H1 (cell line): ENCODE measurements around the gene MYO1D. TPM values are rescaled to one million over a fixed set of nuclear protein-coding genes. Genes with fewer than 3 reads are reported as not detected.

Source experiments
- CTCF ChIA-PET: fragments of 300-600 bp; sonication (Branson Sonifier 250); formaldehyde crosslinking; loops from one replicate; lab custom pipeline; 2021; ENCODE audit not compliant: partially characterized antibody; lab: Charles Lee
- POLR2A ChIA-PET: fragments of 300-600 bp; sonication (Branson Sonifier 250); formaldehyde crosslinking; loops from one replicate; lab custom pipeline; 2021; ENCODE audit warnings: inconsistent platforms; ENCODE audit not compliant: partially characterized antibody; lab: Charles Lee
- DNase-seq, 2 experiments: peaks; one replicate each; pipeline versions ENCODE4 v3.0.0 to v3.0.0-alpha.2; 2010 to 2022; ENCODE audit warnings: low spot score in 2 of 2, low read depth in 1 of 2, mixed read lengths in 1 of 2
- FAIRE-seq: peaks from 2 replicates; lab custom pipeline; 2011; peaks lifted over from hg19 to GRCh38; lab: Jason Lieb, UNC
- H2AFZ ChIP-seq: 2 replicates; pipeline ENCODE4 v1.8.1; 2012; ENCODE audit warnings: low read length, inconsistent platforms
- H2AK5ac ChIP-seq: 2 replicates; pipeline ENCODE4 v1.6.1; 2013; ENCODE audit warnings: low read depth, low read length
- H2BK120ac ChIP-seq: replicated peaks from 2 replicates; pipeline ENCODE3; 2013; ENCODE audit warnings: low read depth, low read length, inconsistent platforms
- H2BK12ac ChIP-seq: 2 replicates; pipeline ENCODE4 v1.6.1; 2013; ENCODE audit warnings: low read depth, low read length
- H2BK15ac ChIP-seq: 2 replicates; pipeline ENCODE4 v1.6.1; 2013; ENCODE audit warnings: low read length
- H2BK20ac ChIP-seq: 2 replicates; pipeline ENCODE4 v1.6.1; 2013; ENCODE audit warnings: low read length
- H2BK5ac ChIP-seq: 2 replicates; pipeline ENCODE4 v1.6.1; 2013; ENCODE audit warnings: low read depth, low read length
- H3K14ac ChIP-seq: 2 replicates; pipeline ENCODE4 v1.6.1; 2013; ENCODE audit warnings: inconsistent platforms; ENCODE audit not compliant: insufficient read length
- H3K18ac ChIP-seq: 2 replicates; pipeline ENCODE4 v1.6.1; 2013; ENCODE audit warnings: low read length; ENCODE audit errors: extremely low read depth
- H3K23ac ChIP-seq: 2 replicates; pipeline ENCODE4 v1.6.1; 2013; ENCODE audit warnings: inconsistent platforms; ENCODE audit not compliant: insufficient read length
- H3K23me2 ChIP-seq: 2 replicates; pipeline ENCODE4 v1.6.1; 2013; ENCODE audit warnings: low read depth, low read length
- H3K27ac ChIP-seq: 2 replicates; pipeline ENCODE4 v1.6.1; 2011; ENCODE audit warnings: low read depth, low read length, inconsistent platforms
- H3K27me3 ChIP-seq, 4 experiments: replicated peaks in 1 of 4; 1 replicate in 1 of 4; 2 replicates in 3 of 4; pipeline versions ENCODE4 v1.6.1 to v1.8.1; 2011 to 2013; ENCODE audit warnings: low read length in 3 of 4, mild to moderate bottlenecking in 3 of 4, inconsistent platforms in 2 of 4, mixed read lengths in 2 of 4, moderate library complexity in 1 of 4; ENCODE audit not compliant: control insufficient read depth in 3 of 4, insufficient read depth in 3 of 4; ENCODE audit errors: extremely low read depth in 1 of 4
- H3K36me3 ChIP-seq, 4 experiments: 2 replicates each; pipeline versions ENCODE4 v1.6.1 to v1.8.1; 2011 to 2013; ENCODE audit warnings: mild to moderate bottlenecking in 4 of 4, low read length in 3 of 4, moderate library complexity in 2 of 4, control low read depth in 1 of 4, inconsistent platforms in 1 of 4; ENCODE audit not compliant: insufficient read depth in 4 of 4, control insufficient read depth in 2 of 4
- H3K4ac ChIP-seq: replicated peaks from 2 replicates; pipeline ENCODE3; 2013; ENCODE audit warnings: low read length, low read depth, mixed read lengths, inconsistent platforms; ENCODE audit not compliant: insufficient read length
- H3K4me1 ChIP-seq, 4 experiments: replicated peaks in 1 of 4; 1 replicate in 1 of 4; 2 replicates in 3 of 4; pipeline versions ENCODE4 v1.6.1 to v1.8.1; 2011 to 2013; ENCODE audit warnings: low read length in 3 of 4, inconsistent platforms in 2 of 4, mixed read lengths in 1 of 4; ENCODE audit not compliant: insufficient read depth in 4 of 4, control insufficient read depth in 3 of 4
- H3K4me2 ChIP-seq, 2 experiments: 2 replicates each; pipeline versions ENCODE4 v1.6.1 to v1.8.1; 2011 to 2013; ENCODE audit warnings: low read depth in 2 of 2, low read length in 2 of 2, control low read depth in 1 of 2, inconsistent platforms in 1 of 2, mild to moderate bottlenecking in 1 of 2; ENCODE audit not compliant: insufficient read depth in 1 of 2
- H3K4me3 ChIP-seq, 4 experiments: fragments of 200-600, 300-600 bp in 1 of 4; sonication (generic), shearing (Covaris generic), sonication (Bioruptor Twin) in 1 of 4; 2 replicates each; pipeline versions ENCODE4 v1.5.1 to v1.8.1; 2011 to 2016; ENCODE audit warnings: low read length in 4 of 4, low read depth in 3 of 4, control low read depth in 2 of 4, inconsistent platforms in 2 of 4, mild to moderate bottlenecking in 2 of 4, mixed read lengths in 1 of 4, moderate library complexity in 1 of 4; ENCODE audit not compliant: insufficient read depth in 2 of 4; ENCODE audit errors: extremely low read depth in 1 of 4
- H3K56ac ChIP-seq: replicated peaks from 2 replicates; pipeline ENCODE3; 2013; ENCODE audit warnings: low read depth, mild to moderate bottlenecking, mixed read lengths, low read length, inconsistent platforms; ENCODE audit not compliant: insufficient read length
- H3K79me1 ChIP-seq: 2 replicates; pipeline ENCODE4 v1.6.1; 2013; ENCODE audit warnings: low read depth, low read length, control low read depth
- H3K79me2 ChIP-seq, 2 experiments: 2 replicates each; pipeline versions ENCODE4 v1.6.1 to v1.8.1; 2012 to 2013; ENCODE audit warnings: low read length in 2 of 2, mild to moderate bottlenecking in 2 of 2, inconsistent platforms in 1 of 2; ENCODE audit not compliant: insufficient read depth in 2 of 2, control insufficient read depth in 1 of 2
- H3K9ac ChIP-seq, 4 experiments: replicated peaks in 1 of 4; 1 replicate in 1 of 4; 2 replicates in 3 of 4; pipeline versions ENCODE4 v1.6.1 to v1.8.1; 2011 to 2013; ENCODE audit warnings: low read depth in 3 of 4, low read length in 3 of 4, control low read depth in 2 of 4, mild to moderate bottlenecking in 2 of 4, moderate library complexity in 2 of 4, inconsistent platforms in 1 of 4; ENCODE audit errors: extremely low read depth in 1 of 4
- H3K9me3 ChIP-seq, 2 experiments: 2 replicates each; pipeline versions ENCODE4 v1.6.1 to v1.8.1; 2012 to 2013; ENCODE audit warnings: mild to moderate bottlenecking in 2 of 2, moderate library complexity in 2 of 2, control low read depth in 1 of 2, inconsistent platforms in 1 of 2, low read depth in 1 of 2, low read length in 1 of 2, mixed read lengths in 1 of 2; ENCODE audit not compliant: insufficient read depth in 2 of 2
- H4K20me1 ChIP-seq, 2 experiments: replicated peaks in 1 of 2; 2 replicates each; pipeline versions ENCODE3 to v1.8.1; 2011 to 2013; ENCODE audit warnings: inconsistent platforms in 2 of 2, low read length in 2 of 2, mild to moderate bottlenecking in 1 of 2; ENCODE audit not compliant: insufficient read depth in 2 of 2, control insufficient read depth in 1 of 2
- H4K5ac ChIP-seq: 2 replicates; pipeline ENCODE4 v1.6.1; 2013; ENCODE audit warnings: low read length, low read depth, mixed read lengths, inconsistent platforms; ENCODE audit not compliant: insufficient read length
- H4K8ac ChIP-seq: 2 replicates; pipeline ENCODE4 v1.8.0; 2013; ENCODE audit warnings: mild to moderate bottlenecking, moderate library complexity, low read length, inconsistent platforms; ENCODE audit not compliant: insufficient read depth; ENCODE audit errors: extremely low read depth
- H4K91ac ChIP-seq: replicated peaks from 2 replicates; pipeline ENCODE3; 2013; ENCODE audit warnings: low read length, mixed read lengths, inconsistent platforms; ENCODE audit not compliant: insufficient read length
- BRCA1 ChIP-seq: IDR thresholded peaks from 2 replicates; pipeline ENCODE4 v1.6.1; 2012; ENCODE audit warnings: low read depth, low read length, improper control_type of control experiment
- EGR1 ChIP-seq: IDR thresholded peaks from 2 replicates; pipeline ENCODE4 v1.6.1; 2011; ENCODE audit warnings: low read depth, low read length, borderline replicate concordance
- EP300 ChIP-seq, 2 experiments: IDR thresholded peaks; 1 replicate in 1 of 2; 2 replicates in 1 of 2; pipeline ENCODE4 v1.6.1; 2011 to 2012; ENCODE audit warnings: low read depth in 2 of 2, low read length in 2 of 2, mild to moderate bottlenecking in 2 of 2, borderline replicate concordance in 1 of 2, inconsistent platforms in 1 of 2, moderate library complexity in 1 of 2
- HDAC2 ChIP-seq, 2 experiments: fragments of 300-600 bp in 1 of 2; sonication (generic) in 1 of 2; IDR thresholded peaks; 2 replicates each; pipeline ENCODE4 v1.6.1; 2011 to 2012; ENCODE audit warnings: low read depth in 2 of 2, low read length in 2 of 2, mild to moderate bottlenecking in 2 of 2, moderate library complexity in 2 of 2, borderline replicate concordance in 1 of 2, inconsistent platforms in 1 of 2
- NANOG ChIP-seq: IDR thresholded peaks from 2 replicates; pipeline ENCODE4 v1.6.1; 2011; ENCODE audit warnings: low read length, low read depth, mild to moderate bottlenecking, inconsistent platforms; ENCODE audit not compliant: insufficient read depth, poor library complexity, severe bottlenecking
- POU5F1 ChIP-seq: IDR thresholded peaks from 2 replicates; pipeline ENCODE4 v1.6.1; 2011; ENCODE audit warnings: low read depth, mild to moderate bottlenecking, low read length, moderate library complexity
- SP4 ChIP-seq: IDR thresholded peaks from 2 replicates; pipeline ENCODE4 v1.6.1; 2012; ENCODE audit warnings: low read length, inconsistent platforms
- TAF1 ChIP-seq: IDR thresholded peaks from 2 replicates; pipeline ENCODE4 v1.6.1; 2011; ENCODE audit warnings: mild to moderate bottlenecking, low read depth, low read length
- ZNF274 ChIP-seq: IDR thresholded peaks from 2 replicates; pipeline ENCODE4 v1.7.0; 2012; ENCODE audit warnings: low read length, borderline replicate concordance; ENCODE audit errors: extremely low read depth
- WGBS, 2 experiments: shearing (Covaris generic) in 1 of 2; methylation state at CpG; one replicate each; pipeline versions ENCODE4 v1.1.6 to v1.1.7; 2013 to 2015; ENCODE audit warnings: low lambda C conversion rate in 2 of 2, mixed read lengths in 2 of 2, inconsistent platforms in 1 of 2, low coverage in 1 of 2, missing lambda C conversion rate in 1 of 2; ENCODE audit not compliant: insufficient replicate concordance in 2 of 2, insufficient coverage in 1 of 2, insufficient read length in 1 of 2; ENCODE audit errors: extremely low coverage in 1 of 2, missing lambda C conversion rate in 1 of 2; 5-methylcytosine and 5-hydroxymethylcytosine counted together
- polyA plus RNA-seq, 7 experiments: library from polyadenylated mRNA; depleted of rRNA in 3 of 7; stranded (reverse) in 5 of 7; unstranded in 2 of 7; fragments of >200 nt in 5 of 7; fragments of 200-250 nt in 2 of 7; gene quantifications; 1 replicate in 5 of 7; 2 replicates in 1 of 7; 4 replicates in 1 of 7; pipeline versions ENCODE4 v1.2.1 to v1.2.3, GENCODE V29; 2011 to 2013; ENCODE audit warnings: missing spikeins in 2 of 7, mixed read lengths in 2 of 7
- total RNA-seq: library from RNA; stranded (reverse); fragmentation: NEBNext Ultra II Directional; extraction: Animal tissue kit (Norgen Biotek cat#: 25700); gene quantifications from 2 replicates; pipeline ENCODE4 v1.2.1, GENCODE V29; 2021
- TF ChIP-seq, protein P1 (sequence below), 3 experiments: IDR thresholded peaks; 1 replicate in 2 of 3; 2 replicates in 1 of 3; pipeline versions ENCODE4 v1.5.1 to v1.6.1; 2011; ENCODE audit warnings: low read length in 3 of 3, mild to moderate bottlenecking in 3 of 3, inconsistent platforms in 2 of 3, low read depth in 1 of 3, moderate library complexity in 1 of 3; ENCODE audit not compliant: insufficient read depth in 1 of 3; ENCODE audit errors: control extremely low read depth in 1 of 3

The MYO1D gene
- total and polyA plus RNA-seq, 2 of the 8 experiments (the other 6 are each of a cell fraction or from before 2014, with no cell fraction given) = 6.5 to 25.4 TPM

- Histone ChIP-seq H3K4me3 (no peak overlapping the region), H3K79me2 (no peaks in the 10 kb centered on the region), H4K91ac (no peak overlapping the region), H3K27me3 (peaks cover 0 to 2% (median 0%) of the 10 kb centered on the region in 4 experiments; a peak in 1 of 7 replicates), H3K4me1 (peaks cover 4 to 12% (median 6%) of the 10 kb centered on the region in 4 experiments; a peak in 6 of 7 replicates), H3K23me2 (no peaks in the 10 kb centered on the region), H2BK12ac (no peak overlapping the region), H2BK15ac (no peak overlapping the region), H4K8ac (no peak overlapping the region), H3K18ac (no peak overlapping the region), H3K9ac (no peak overlapping the region), H3K36me3 (no peaks in the 10 kb centered on the region), H3K4me2 (no peak overlapping the region), H3K23ac (no peak overlapping the region), H3K9me3 (no peaks in the 10 kb centered on the region), H2AFZ (no peak overlapping the region), H4K5ac (no peak overlapping the region), H2BK20ac (no peak overlapping the region), H3K79me1 (no peaks in the 10 kb centered on the region), H2AK5ac (no peak overlapping the region; the same call in 1 of the 2 replicates), H3K27ac (no peak overlapping the region), H3K14ac (no peak overlapping the region), H3K4ac (no peak overlapping the region), H2BK120ac (no peak overlapping the region), H4K20me1 (peaks cover 0 to 3% of the 10 kb centered on the region in 2 experiments), H2BK5ac (no peak overlapping the region), H3K56ac (no peak overlapping the region)
- CTCF ChIA-PET = interaction anchor here (0.6 to 2.0 kb wide), 5 partner anchors 21 to 142 kb away, joined by 3 to 6 read pairs (median 5); no protein-coding TSS in a partner anchor
- TF ChIP-seq, protein P1, sequence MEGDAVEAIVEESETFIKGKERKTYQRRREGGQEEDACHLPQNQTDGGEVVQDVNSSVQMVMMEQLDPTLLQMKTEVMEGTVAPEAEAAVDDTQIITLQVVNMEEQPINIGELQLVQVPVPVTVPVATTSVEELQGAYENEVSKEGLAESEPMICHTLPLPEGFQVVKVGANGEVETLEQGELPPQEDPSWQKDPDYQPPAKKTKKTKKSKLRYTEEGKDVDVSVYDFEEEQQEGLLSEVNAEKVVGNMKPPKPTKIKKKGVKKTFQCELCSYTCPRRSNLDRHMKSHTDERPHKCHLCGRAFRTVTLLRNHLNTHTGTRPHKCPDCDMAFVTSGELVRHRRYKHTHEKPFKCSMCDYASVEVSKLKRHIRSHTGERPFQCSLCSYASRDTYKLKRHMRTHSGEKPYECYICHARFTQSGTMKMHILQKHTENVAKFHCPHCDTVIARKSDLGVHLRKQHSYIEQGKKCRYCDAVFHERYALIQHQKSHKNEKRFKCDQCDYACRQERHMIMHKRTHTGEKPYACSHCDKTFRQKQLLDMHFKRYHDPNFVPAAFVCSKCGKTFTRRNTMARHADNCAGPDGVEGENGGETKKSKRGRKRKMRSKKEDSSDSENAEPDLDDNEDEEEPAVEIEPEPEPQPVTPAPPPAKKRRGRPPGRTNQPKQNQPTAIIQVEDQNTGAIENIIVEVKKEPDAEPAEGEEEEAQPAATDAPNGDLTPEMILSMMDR (IDR thresholded peaks at IDR 0.05; ENCODE audit: control extremely low read depth in 1 of 3, insufficient read depth in 1 of 3, low read depth in 1 of 3, low read length in 3 of 3) = no peak
- TF ChIP-seq ZNF274 (no peak), SP4 (no peak), TAF1 (no peak), EGR1 (no peak), HDAC2 (IDR thresholded peaks at IDR 0.05; ENCODE audit: borderline replicate concordance in 1 of 2, low read depth in 2 of 2, low read length in 2 of 2) (no peak), EP300 (IDR thresholded peaks at IDR 0.05; ENCODE audit: borderline replicate concordance in 1 of 2, low read depth in 2 of 2, low read length in 2 of 2) (no peak), NANOG (no peak), BRCA1 (no peak), POU5F1 (no peak)
- POLR2A ChIA-PET = no interaction called here
- FAIRE-seq = no peak
- 88% methylated on average over 7 of the region's 7 CpGs; no CpG with 5 or more reads in 1 of the 2 experiments for WGBS, 2 experiments
- DNase-seq = no peak
Measured at GRCh38 chr17:32625971-32626370, 251.0 kb downstream of the MYO1D start.
